Measurements from ENCODE around the gene ZNF565.
"Not testable (repeated sequence)": the region's sequence is repeated elsewhere in the genome, so short reads cannot be mapped to it uniquely, and the experiment has no call there.

DNA sequence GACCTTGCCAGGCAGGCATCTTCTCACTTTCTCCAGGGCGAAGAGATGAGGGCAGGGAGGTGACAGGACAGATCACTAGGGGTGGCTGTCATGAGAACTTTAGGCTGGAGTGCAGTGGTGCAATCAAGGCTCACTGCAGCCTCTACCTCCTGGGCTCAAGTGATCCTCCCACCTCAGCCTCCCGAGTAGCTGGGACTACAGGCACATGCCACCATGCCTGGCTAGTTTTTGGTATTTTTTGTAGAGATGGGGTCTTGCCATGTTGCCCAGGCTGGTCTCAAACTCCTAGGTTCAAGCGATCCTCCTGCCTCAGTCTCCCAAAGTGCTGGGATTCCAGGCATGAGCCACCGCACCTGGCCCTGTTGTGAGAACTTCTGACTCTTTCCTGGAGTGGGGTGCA is 79.6 kb downstream of the ZNF565 start:
- TF ChIP-seq, protein P1, sequence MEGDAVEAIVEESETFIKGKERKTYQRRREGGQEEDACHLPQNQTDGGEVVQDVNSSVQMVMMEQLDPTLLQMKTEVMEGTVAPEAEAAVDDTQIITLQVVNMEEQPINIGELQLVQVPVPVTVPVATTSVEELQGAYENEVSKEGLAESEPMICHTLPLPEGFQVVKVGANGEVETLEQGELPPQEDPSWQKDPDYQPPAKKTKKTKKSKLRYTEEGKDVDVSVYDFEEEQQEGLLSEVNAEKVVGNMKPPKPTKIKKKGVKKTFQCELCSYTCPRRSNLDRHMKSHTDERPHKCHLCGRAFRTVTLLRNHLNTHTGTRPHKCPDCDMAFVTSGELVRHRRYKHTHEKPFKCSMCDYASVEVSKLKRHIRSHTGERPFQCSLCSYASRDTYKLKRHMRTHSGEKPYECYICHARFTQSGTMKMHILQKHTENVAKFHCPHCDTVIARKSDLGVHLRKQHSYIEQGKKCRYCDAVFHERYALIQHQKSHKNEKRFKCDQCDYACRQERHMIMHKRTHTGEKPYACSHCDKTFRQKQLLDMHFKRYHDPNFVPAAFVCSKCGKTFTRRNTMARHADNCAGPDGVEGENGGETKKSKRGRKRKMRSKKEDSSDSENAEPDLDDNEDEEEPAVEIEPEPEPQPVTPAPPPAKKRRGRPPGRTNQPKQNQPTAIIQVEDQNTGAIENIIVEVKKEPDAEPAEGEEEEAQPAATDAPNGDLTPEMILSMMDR (IDR thresholded peaks at IDR 0.05): not testable (repeated sequence)
- TF ChIP-seq POLR2A (IDR thresholded peaks at IDR 0.05): not testable (repeated sequence)
